SIG-M5 (cell line): Measurements from ENCODE around the gene KCNB1.

Source experiments
- DNase-seq: peaks from one replicate; lab custom pipeline; 2025; lab: John Stamatoyannopoulos, UW

KCNB1 gene

GRCh38 chr20:49388744-49389143 is 93.7 kb downstream of the KCNB1 start:
- no peak for DNase-seq

GRCh38 chr20:49387581-49387939 is 94.9 kb downstream of the KCNB1 start:
- no peak for DNase-seq

- DNase-seq, result no peak
These were observed 95.5 kb downstream of the KCNB1 start for GRCh38 chr20:49386848-49387580.

GRCh38 chr20:49385465-49385864 is 97.0 kb downstream of the KCNB1 start:
- no peak for DNase-seq

DNA sequence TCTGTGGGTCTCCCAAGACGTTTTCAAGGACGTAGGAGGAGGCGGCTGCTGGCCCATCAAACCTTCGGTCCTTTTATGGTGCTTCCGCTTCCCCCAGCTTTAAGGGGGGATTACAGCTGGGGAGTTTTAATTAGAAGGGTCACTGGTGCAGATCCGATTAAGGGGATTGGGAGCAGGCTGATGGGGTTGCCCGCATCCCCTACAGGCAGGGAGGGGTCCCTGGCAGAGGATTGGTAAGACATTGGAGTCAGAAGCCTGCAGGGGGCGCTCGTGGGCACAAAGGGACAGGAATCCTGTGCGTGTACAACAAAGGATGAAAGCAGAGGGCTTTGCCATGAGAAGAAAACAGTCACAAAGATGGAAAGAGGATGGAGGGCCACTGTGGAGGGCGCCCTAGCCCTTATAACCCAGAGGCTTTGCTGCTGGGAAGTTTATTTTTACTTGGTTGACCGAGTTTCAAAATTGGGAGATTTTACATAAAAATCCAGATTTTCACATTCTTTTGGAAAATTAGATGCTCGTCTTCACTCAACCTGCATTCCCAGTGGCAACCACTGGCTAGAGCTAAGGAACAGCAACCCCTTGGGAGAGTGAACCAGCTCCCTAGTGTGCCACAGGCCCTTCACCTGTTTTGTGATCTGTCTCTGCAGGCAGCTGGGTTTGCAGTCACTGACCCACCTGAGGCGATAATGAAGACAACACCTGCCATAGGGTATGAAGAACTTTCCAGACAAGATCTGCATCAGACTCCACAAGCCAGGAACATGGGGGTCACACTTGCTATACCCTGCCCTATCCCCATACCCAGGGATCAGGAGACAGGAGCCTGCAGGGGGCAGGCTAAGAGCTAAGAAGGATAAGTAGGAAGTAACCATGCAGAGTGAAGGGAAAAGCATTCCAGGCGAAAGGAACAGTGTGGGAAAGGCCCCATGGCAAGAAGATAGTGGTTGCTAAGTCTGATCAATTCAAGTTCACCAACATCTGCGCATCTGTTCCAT is 97.7 kb downstream of the KCNB1 start:
- no peak for DNase-seq

DNA sequence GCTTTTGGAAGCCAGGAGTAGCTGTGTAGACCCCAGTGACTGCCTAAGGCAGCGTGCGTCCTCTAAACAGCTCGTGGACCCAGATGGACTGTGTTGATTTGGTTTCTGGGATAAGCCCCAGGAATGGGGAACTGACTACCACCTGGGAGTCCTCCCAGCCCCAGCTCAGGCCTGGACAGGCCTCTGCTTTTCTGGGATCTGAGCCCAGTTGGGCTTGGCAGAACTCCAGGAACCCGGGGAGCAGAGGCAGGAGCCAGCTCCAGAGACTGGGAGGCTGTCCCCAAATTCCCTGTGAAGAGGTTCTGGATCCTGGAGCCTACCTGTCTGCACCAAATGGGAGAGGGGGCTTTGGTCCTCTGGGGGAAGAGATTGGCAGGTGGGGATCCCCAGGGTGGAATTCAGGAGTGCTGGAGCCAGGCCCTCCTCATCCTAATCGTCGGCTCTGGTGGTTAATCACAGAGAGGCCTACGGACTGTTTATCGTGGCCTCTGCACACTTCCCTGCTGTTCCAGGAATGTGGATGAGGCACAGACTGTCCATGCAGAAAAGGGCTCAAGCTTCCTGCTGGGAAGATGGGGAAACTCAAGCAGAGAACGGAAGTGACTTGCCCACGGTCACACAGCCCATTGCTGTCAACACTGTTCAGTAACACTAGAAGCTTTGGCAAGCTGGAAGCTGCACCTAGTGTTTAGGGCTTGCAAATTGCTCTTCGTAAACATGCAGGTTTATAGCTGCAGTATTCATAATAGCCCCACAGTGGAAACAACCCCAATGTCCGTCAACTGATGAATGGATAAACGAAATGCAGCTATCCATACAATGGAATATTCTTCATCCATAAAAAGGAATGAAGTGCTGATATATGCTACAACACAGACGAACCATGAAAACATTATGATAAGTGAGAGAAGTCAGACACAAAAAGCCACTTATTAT is 100.6 kb downstream of the KCNB1 start:
- DNase-seq, result no peak

DNA sequence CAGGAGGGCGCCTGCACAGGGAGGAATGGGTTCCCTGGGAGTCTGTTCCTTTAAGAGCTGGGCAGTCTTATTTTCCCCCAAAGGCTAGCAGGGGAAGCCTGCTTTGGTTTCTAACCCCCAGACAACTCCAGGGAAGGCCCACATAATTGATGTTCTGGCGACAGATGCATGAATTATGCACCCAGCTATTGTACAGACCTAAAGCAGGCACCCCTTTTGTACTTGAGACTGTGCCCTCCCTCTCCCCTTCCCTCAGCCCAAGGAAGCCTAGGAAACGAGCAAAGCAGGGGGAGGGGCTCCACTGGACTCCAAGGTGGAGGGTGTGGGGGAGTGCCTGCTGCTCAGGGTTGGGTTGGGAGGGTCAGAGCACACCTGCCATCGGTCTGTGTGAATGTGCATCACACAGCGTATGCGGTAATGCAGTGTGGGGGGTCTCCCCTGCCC is 102.1 kb downstream of the KCNB1 start:
- DNase-seq, result no peak

DNA sequence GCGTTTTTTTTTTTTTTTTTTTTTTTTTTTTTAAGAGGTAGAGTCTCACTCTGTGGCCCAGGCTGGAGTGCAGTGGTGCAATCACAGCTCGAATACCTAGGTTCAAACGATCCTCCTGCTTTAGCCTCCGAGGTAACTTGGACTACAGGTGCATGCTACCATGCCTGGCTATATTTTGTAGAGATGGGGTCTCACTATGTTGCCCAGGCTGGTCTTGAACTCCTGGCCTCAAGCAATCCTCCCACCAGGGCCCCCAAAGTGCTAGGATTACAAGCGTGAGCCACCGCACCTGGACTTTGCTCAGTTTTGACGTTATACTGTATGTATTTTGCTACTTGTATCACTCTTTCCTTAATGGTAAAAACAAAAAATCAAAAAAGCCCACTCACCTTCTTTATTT is 103.1 kb downstream of the KCNB1 start:
- DNase-seq, result no peak

DNA sequence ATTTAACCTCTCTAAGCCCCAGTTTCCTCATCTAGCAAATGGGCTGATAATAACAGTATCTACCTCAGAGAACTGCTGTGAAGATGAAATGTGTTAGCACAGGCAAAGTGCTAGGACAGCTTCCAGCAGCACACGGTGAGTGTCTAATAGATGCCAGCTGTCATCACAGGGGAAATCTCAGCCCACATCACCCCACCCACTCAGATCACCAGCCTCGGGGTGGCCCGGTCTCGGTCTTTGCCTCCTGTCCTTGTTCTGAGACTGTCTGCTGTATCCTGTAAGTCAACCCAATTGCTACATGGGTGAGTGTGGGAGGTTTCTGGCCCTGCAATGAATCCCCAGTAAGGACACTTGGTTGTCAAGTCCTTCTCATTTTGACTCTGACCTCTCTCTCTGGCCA is 105.1 kb downstream of the KCNB1 start:
- no peak for DNase-seq

DNA sequence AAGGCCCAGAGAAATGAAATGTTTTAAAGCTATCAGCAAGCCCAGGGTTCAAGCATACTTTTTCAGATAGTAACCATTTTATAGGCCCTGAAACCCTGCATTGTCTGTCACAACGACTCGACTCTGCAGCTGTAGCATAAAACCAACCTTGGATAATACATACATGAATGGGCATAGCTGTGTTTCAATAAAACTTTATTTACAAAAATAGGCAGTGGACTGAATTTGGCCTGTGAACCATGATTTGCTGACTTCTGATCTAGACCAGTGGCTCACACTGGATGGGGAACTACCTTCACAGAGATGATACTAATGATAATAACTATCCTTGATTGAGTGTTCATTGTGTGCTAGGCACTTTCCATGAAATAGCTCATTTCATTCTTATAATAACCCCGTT is 107.3 kb downstream of the KCNB1 start:
- DNase-seq, result no peak

DNA sequence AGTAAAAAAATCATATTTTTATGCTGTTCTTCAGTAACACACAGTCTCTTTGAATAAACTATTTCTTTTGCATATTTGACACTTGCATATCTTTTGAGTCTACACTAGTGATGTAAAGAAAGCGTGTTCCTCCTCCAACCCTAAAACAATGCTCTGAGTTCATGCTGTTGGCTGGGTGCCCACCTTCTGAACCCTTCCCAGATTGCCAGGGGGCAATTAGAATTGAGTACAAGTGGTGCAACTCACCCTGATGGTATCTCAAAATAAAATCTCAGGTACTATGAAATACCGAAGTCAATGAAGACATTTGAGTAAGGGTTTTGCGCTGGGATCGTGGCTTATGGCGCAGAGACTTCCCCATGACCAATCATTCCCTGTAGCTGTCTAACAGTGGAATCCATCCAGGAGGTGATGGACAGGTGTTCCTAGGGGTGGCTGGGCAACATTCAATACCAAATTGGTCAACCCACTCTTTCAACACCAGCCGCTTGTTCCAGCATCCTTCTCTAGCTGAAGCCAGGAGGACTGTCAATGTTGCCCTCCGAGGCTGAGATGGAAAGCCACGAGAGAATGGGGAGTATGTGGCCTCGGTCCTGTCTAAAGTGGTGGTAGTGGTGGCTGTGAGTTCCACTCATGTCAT is 110.3 kb downstream of the KCNB1 start:
- DNase-seq, result no peak

- DNase-seq, result no peak
These were observed 113.9 kb downstream of the KCNB1 start for GRCh38 chr20:49368596-49368995.

DNA sequence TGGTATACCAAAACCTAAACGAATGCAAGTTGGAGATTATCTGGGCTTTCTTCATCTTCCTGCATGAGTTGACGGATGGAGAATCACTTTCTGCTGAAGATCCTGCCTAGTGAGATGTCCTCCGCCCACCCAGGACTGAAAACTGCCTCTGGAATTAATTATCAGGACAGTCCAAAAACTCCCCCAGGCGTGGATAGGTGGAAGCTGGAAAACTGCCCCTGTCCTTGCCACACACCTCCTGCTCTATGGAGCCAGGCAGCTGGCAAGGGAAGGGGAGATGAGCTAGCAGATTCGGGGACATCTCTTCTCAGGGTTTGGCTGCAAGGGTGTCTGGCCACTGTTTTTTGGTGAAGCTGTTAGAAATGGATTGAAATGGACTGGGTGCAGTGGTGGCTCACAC is 115.4 kb downstream of the KCNB1 start:
- no peak for DNase-seq

DNA sequence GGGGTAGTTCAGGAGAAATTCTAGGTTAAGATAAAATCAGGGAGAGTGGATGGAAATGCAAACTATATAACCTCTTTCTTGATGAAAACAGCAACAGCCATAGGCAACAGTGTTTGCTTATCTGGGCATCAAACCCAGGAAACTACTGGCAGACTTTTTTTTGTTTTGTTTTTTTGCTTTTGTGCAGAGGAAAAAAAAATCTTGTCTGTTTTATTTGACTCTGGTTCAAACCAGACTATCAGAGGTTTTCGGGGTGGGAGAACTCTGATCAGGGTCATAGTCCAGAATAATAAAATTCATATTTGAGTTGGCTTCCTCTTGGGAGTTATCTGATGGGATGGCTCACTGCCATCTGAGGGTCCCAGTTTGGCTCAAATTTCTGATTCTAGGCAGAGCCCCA is 115.8 kb downstream of the KCNB1 start:
- no peak for DNase-seq

DNA sequence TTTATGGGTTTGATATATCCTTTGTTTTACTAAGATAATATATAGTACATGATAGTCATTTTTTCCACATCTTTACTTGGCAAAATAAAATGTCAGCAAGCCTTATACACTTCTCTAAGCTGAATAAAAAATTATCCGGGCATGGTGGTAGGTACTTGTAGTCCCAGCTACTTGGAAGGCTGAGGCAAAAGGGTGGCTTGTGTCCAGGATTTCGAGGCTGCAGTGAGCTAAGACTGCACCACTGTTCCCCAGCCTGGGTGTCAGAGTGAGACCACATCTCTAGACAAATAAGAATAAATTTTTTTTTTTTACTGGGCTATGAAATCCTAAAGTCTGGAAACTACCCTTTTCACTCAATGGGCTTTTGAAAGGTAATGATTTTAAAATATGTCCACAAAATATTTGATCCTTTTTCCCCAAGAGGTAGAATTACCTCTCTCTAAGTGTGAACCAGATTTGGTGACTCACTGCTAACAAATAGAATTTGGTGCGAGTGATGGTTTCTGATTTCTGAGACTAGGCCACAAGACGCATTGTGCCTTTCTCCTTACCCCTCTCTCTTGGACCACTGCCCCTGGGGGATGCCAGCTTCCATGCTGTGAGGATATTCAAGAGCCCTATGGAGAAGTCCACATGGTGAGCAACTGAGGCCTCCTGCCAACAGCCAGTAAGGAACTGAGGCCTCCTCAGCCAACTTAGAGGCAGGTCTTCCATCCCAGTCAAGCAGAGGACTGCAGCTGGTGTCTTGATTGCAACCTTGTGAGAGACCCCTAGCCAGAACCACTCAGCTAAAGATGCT is 120.4 kb downstream of the KCNB1 start:
- DNase-seq, result no peak

- no peak for DNase-seq
These were observed 122.1 kb downstream of the KCNB1 start for GRCh38 chr20:49360242-49360968.

GRCh38 chr20:49356676-49357075 is 125.8 kb downstream of the KCNB1 start:
- no peak for DNase-seq

DNA sequence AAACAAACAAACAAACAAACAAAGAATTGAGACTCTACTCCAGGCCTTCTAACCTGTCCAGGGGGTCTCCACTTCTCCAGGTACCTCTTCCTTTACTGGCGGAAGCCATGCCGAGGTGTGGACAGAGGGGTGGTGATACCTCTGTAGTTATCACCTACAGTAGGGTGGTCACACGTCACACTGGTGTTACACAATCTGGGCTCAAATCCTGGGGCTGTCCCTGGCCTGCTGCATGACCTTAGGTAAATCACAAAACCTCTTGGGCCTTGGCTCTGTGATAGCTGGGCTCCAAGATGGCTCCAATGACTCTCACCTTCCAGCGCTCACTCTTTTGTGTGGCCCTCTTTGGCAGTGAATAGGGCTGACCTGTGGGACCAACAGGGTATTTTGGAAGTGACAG is 127.8 kb downstream of the KCNB1 start:
- DNase-seq, result no peak

GRCh38 chr20:49353348-49353747 is 129.1 kb downstream of the KCNB1 start:
- DNase-seq, result no peak

- DNase-seq, result no peak
These were observed 129.7 kb downstream of the KCNB1 start for GRCh38 chr20:49352751-49353150.
